Inferior parietal cortex (tissue), 1 donor: Measurements from ENCODE around the gene HORMAD2.
"Not testable (repeated sequence)": the region's sequence is repeated elsewhere in the genome, so short reads cannot be mapped to it uniquely, and the experiment has no call there.

Experiments used
- DNase-seq: peaks from one replicate; pipeline ENCODE4 v3.0.0-alpha.2; 2016; ENCODE audit errors: extremely low spot score

HORMAD2 gene

DNA sequence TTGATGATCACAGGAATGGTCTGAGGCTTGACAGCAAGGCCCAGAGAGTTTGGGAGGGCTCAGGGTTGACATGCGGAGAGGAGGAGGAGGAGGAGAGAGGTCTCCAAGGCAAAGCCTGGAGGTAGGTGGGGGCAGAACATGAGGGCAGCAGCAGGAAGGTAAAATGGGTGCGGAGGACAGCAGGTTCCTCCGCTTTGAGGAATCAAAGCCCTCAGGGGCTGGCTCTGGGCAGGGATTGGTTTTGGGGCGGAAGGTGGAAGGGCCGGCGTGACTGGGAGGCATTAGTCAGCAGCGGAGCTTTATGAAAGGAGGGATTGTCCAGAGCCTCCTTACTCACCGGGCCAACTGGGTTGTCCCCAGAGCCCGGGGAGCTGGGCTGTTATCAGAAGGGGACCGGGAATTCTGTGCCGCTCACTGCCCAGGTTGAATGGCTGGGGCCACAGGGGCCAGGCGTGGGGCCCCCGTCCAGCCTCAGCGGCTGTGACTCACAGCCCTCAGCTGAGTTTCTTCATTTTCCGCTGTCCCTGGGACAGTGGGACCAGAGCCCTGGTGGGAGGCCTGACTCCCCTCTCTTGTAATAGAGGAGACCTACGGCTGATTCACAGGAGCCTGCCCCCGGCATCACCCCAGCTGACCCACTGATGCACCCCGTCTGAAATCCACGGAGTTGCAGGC, 130.1 kb downstream of the HORMAD2 start:
- no peak for DNase-seq

- no peak for DNase-seq
These were observed 131.0 kb downstream of the HORMAD2 start for GRCh38 chr22:30211124-30211820.

GRCh38 chr22:30212363-30212995, 132.2 kb downstream of the HORMAD2 start:
- no peak for DNase-seq

GRCh38 chr22:30212996-30213441, 132.8 kb downstream of the HORMAD2 start:
- no peak for DNase-seq

GRCh38 chr22:30214703-30215407, 134.6 kb downstream of the HORMAD2 start:
- DNase-seq: no peak

- DNase-seq: not testable (repeated sequence)
These were observed 136.0 kb downstream of the HORMAD2 start for GRCh38 chr22:30216272-30216671.

DNA sequence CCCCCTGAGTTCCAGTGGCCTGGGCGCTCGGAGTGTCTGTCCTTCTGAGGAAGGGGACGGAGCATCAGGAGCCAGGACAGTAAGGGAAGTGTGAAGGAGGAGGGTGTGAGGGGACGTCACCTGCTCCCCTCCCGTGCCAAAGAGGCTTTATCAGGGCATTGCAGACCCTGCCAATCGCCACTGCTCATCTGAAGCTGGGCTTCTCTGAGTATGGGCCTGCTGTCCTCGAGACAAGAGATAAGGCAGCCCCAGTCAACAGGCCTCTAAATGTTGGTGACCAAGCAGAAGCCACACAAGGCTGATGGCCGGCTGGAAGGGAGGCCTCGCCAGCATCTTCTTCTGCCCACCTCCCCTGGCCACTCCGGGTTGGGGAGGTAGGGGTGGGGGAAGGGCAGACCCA, 136.4 kb downstream of the HORMAD2 start:
- no peak for DNase-seq

DNA sequence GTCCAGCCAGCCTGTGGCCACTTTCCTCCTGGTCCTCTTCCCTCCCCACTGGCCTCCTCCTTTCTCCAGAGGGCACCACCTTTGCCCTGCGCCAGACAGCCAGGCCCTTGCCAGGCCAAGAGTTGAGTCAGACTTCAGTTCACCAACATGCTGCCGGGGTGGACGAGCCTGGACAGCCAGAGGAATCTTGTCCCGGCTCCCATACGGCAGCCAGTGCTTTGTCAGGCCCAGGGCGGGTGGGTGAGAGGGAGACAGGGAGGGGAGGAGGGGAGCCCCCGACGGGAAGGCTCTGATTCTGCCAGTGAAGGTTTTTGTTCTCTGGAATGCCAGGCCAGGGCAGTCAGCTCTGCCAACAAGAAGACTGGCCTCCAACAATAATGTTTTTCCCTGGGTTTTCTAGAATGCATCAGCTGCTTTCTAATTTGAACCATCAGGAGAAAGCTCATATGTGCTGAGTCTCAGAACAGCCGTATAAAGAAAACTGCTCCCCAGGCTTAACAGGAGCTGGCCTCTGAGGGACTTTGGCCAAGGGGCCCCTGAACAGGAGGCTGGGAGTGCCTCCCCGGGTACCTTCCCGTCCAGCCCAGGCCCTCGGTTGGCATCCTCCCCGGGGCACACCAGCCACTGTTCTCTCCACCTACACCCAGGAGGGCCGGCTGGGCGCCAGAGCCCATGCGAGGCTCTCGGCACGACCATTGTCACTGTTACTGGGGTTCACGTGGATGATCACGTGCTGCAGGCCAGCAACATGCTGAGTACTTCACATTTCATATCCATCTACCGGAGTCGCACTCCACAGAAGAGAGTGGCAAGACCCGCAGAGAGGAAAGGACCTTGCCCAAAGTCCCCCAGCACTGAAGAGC, 137.7 kb downstream of the HORMAD2 start:
- no peak for DNase-seq

DNA sequence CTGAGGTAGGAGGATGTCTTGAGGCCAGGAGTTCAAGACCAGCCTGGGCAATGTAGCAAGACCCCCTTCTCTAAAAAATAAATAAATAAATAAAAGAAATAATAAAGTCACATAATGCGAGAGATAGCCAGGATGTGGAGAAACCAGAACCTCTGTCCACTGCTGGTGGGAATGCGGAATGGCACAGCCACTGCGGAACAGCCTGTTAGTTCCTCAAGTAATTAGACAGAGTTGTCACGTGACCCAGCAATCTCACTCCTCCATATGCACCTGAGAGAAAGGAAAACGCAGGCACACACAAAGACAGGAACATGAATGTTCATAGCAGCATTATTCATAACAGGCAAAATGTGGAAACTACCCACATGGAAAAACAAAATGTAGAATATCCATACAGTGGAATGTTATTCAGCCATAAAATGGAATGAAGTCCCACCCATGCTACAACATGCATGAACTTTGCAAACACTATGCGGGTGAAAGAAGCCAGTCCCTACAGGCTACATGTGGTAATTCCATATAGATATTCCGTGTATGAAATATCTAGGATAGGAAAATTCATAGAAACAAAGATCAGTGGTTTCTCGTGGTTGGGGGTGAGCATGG, 138.9 kb downstream of the HORMAD2 start:
- DNase-seq: no peak

- no peak for DNase-seq
These were observed 139.5 kb downstream of the HORMAD2 start for GRCh38 chr22:30219668-30220278.

DNA sequence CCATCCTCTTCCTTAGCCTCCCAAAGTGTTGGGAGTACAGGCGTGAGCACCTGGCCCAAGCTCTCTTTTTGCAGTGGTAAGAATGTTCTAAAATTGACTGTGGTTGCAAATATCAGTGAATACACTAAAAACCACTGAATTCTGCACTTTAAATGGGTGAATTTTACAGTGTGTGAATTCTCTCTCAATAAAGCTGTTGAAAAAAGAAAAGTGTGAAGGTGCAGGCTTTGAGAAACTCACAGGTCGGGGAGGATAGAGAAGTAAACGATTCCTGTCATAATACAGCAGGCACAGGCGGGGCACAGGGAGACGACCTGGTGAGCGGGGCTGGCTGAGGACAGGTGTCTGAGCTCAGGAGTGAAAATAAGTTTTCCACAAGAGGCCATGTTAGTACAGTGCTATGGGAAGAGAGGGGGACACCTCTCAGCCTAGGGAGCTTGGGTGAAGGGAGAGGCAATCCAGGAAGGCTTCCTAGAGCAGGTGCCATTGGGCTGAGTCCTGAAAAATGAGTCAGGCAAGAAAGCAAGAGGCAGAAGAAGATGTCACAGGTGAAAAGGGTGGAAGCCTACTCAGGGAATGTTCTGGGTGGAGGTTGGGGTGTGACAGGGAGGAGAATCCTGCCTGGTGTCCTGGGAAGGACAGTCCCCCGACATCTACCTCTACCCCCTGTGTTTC, 140.2 kb downstream of the HORMAD2 start:
- no peak for DNase-seq

GRCh38 chr22:30221121-30221992, 141.1 kb downstream of the HORMAD2 start:
- DNase-seq: no peak

GRCh38 chr22:30222321-30222720, 142.1 kb downstream of the HORMAD2 start:
- DNase-seq: no peak

DNA sequence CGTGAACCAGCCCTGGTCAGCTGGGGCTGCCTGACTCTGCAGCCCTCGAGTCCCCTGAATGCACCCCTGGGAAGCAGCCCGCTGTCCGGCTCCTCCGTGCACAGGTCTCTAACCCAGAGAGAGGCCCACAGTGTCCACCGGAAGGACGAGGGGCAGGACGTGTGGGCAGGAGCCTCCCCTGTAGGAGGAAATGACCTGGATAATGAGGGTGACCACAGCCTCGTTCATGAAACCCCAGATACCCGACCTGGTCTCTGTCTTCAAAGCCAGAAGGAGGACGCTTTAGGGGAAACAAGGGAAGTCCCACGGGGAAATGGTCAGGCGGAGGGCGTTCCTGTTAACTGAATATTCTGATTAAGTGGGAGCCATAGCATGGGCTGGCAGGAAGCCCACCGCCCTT, 143.0 kb downstream of the HORMAD2 start:
- no peak for DNase-seq

DNA sequence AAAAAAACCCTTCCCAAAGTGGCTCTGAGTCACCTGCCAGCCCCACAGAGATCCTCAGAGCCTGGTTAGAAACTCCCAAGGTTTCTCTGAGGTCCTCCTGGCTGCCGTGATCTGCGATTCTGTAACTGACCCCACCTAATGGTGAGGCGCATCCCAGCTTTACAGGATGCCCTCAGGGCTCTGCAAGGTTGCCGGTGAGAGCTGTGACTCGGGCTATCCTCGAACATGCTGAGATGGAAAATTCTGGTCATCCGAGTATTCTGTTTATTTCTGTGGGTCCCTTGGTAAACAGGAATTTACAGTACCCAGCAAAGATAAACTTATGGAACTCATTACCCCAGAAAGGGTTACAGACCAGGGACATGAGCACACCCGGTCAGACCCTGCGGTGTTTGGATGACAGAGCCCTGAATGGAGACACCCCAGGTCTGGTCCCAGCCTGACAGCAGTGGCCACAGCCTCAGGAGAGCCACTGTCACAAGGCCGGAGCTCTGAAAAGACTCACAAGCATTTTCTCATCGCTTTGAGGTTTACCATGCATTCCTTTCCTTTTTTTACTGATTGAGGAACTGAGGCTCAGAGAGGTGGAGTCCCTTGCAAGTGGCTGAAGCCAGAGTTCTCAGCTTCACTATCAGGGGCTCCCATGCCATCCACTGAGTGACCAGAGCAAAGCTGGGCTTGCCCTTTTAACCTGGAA, 144.0 kb downstream of the HORMAD2 start:
- DNase-seq: no peak

DNA sequence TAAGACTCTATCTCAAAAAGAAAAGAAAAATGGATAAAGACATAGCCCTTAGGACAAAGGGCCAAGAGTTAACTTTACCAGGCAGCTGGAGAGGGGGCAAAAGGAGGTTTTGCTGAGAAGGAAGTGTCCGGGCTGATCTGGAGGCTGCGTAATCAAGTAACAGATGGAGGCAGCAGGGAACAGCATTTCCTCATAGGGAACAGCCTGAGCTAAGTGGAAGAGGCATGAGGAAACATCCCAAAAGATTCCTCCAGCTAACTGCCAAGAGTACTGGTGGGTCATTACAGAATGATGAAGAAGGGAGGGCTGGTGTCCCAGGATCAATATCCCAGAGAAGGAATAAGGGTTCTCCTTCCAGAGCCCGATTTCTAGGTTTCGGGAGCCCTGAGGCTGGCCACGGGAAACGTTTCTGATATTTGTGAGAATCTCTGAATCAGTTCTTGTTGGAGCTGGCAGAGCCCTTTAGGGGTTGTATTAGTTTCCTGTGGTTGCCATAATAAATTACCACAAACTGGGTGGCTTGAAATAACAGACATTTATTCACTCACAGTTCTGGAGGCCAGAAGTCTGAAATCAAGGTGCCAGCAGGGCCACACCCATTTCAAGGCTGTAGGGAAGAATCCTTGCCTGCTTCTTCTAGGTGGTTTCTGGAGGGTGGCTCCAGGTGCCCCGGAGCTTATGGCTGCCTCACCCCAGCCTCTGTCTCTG, 145.1 kb downstream of the HORMAD2 start:
- no peak for DNase-seq

- no peak for DNase-seq
These were observed 146.0 kb downstream of the HORMAD2 start for GRCh38 chr22:30226192-30226832.
